MM.1S (cell line): Measurements from ENCODE around the gene PLA2G3.

ENCODE experiments used
- EZH2phosphoT487 ChIP-seq: fragments of 300-600 bp; sonication (generic); IDR thresholded peaks from 2 replicates; pipeline ENCODE4 v1.6.1; 2018; ENCODE audit warnings: antibody characterized with exemption, low read length
- TF ChIP-seq, protein P1 (sequence below): fragments of 300-600 bp; sonication (generic); IDR thresholded peaks from 2 replicates; pipeline ENCODE4 v1.5.1; 2016; ENCODE audit warnings: antibody characterized with exemption, low read length, mixed read lengths

DNA sequence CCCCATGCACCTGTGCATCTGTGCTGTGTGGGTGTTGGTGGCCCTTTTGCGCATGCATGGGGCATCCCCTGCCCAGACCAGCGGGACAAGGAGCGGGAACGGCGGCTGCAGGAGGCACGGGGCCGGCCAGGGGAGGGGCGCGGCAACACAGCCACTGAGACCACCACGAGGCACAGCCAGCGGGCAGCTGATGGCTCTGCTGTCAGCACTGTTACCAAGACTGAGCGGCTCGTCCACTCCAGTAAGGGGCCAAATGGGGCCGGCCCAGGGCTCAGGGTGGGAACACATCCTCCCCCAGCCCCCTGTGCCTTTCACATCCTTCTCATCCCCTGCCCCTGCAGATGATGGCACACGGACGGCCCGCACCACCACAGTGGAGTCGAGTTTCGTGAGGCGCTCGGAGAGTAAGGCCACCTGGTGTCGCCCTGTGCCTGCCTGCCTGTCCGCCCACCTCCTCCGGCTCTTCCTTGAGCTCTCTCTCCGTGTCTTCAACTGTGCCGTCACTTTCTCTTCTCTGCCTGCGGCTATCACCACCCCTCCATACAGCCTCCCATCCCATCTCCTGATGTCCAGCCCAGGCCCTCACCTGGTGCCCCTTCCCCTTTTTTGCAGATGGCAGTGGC lies 43.5 kb downstream of the PLA2G3 start:
- TF ChIP-seq, protein P1, sequence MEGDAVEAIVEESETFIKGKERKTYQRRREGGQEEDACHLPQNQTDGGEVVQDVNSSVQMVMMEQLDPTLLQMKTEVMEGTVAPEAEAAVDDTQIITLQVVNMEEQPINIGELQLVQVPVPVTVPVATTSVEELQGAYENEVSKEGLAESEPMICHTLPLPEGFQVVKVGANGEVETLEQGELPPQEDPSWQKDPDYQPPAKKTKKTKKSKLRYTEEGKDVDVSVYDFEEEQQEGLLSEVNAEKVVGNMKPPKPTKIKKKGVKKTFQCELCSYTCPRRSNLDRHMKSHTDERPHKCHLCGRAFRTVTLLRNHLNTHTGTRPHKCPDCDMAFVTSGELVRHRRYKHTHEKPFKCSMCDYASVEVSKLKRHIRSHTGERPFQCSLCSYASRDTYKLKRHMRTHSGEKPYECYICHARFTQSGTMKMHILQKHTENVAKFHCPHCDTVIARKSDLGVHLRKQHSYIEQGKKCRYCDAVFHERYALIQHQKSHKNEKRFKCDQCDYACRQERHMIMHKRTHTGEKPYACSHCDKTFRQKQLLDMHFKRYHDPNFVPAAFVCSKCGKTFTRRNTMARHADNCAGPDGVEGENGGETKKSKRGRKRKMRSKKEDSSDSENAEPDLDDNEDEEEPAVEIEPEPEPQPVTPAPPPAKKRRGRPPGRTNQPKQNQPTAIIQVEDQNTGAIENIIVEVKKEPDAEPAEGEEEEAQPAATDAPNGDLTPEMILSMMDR, result no peak
- no peak for TF ChIP-seq EZH2phosphoT487
